AG04450 (cell line): ENCODE measurements around the gene RCAN2. TPM values are rescaled to one million over a fixed set of nuclear protein-coding genes. Genes with fewer than 3 reads are reported as not detected.

Experiments
- CTCF ChIA-PET: fragments of 300-600, 350-600 bp; formaldehyde crosslinking; extraction: SDS; loops from one replicate; lab custom pipeline; 2022; ENCODE audit warnings: antibody characterized with exemption, inconsistent platforms; lab: Charles Lee
- POLR2A ChIA-PET: fragments of 350-600 bp; formaldehyde crosslinking; extraction: SDS; loops from one replicate; lab custom pipeline; 2021; ENCODE audit warnings: antibody characterized with exemption, inconsistent platforms; lab: Yijun Ruan, JAX
- DNase-seq: peaks from one replicate; pipeline ENCODE4 v3.0.0-alpha.2; 2011; ENCODE audit warnings: low read depth, low spot score
- H3K27ac ChIP-seq: one replicate; pipeline ENCODE4 v1.5.1; 2012; ENCODE audit warnings: low read depth, low read length, control low read depth
- H3K27me3 ChIP-seq: one replicate; pipeline ENCODE4 v1.6.0; 2012; ENCODE audit warnings: low read length; ENCODE audit not compliant: control insufficient read depth, insufficient read depth
- H3K4me3 ChIP-seq: 2 replicates; pipeline ENCODE4 v1.5.1; 2011; ENCODE audit warnings: mild to moderate bottlenecking, low read depth, low read length, control low read depth
- H3K9me3 ChIP-seq: 2 replicates; pipeline ENCODE4 v1.5.1; 2012; ENCODE audit warnings: low read length; ENCODE audit not compliant: control insufficient read depth, insufficient read depth
- polyA plus RNA-seq: library from polyadenylated mRNA; depleted of rRNA; stranded (reverse); fragments of >200 nt; gene quantifications from 2 replicates; pipeline ENCODE4 v1.2.3, GENCODE V29; 2011
- TF ChIP-seq, protein P1 (sequence below): IDR thresholded peaks from 2 replicates; pipeline ENCODE4 v1.5.1; 2011; ENCODE audit warnings: low read depth, low read length, control low read depth, inconsistent platforms

The RCAN2 gene
- polyA plus RNA-seq, 1 experiment = 0.11 TPM

DNA sequence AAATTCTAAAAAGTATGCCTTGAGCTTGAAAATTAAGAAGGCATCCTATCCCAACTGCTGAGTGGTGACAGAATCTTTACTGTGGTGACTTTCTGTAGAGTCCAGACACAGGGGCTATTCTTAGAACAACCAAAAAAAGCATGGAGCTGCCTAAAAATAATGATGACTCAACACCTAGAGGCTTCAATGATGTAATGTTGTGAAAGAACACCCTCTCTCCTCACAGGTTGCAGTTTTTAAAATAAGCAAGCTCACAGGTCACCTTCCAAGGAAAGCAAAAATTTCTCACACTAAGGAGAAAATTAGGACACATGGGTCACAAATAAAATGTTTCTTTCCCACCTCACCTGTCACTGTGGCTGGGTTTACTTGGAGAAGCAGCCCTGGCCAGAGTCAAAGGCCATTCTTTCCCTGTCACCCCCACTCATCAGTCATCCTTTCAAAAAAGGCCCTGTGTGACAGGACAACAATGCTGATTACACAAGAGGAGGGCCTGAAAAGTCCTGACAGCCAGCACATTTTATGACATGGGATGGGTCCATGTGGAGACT lies 53.5 kb downstream of the RCAN2 start:
- ChIA-PET CTCF (no interaction called here), POLR2A (no interaction called here)
- DNase-seq = no peak
- Histone ChIP-seq H3K27ac (no peak overlapping the region), H3K27me3 (no peaks in the 10 kb centered on the region), H3K4me3 (no peak overlapping the region), H3K9me3 (no peaks in the 10 kb centered on the region)
- TF ChIP-seq, protein P1, sequence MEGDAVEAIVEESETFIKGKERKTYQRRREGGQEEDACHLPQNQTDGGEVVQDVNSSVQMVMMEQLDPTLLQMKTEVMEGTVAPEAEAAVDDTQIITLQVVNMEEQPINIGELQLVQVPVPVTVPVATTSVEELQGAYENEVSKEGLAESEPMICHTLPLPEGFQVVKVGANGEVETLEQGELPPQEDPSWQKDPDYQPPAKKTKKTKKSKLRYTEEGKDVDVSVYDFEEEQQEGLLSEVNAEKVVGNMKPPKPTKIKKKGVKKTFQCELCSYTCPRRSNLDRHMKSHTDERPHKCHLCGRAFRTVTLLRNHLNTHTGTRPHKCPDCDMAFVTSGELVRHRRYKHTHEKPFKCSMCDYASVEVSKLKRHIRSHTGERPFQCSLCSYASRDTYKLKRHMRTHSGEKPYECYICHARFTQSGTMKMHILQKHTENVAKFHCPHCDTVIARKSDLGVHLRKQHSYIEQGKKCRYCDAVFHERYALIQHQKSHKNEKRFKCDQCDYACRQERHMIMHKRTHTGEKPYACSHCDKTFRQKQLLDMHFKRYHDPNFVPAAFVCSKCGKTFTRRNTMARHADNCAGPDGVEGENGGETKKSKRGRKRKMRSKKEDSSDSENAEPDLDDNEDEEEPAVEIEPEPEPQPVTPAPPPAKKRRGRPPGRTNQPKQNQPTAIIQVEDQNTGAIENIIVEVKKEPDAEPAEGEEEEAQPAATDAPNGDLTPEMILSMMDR = no peak

DNA sequence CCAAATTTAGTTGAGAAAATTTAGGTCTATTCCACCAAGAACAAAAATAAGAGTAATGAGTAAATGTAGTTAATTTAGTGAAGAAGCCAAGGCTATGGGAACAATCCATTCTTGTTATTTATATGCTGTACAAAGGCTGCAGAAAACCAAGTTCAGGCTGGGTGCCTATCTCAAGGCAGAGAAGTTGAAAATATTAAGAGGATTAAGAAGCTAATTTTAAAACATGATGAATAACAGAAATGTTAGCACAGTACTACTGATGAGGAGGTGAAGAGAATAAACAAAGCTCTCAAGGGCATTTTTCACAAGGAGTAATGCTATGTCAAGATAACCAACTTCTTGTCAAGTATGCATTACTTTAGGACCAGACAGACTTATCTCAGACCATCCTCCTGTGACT lies 68.6 kb downstream of the RCAN2 start:
- no peak overlapping the region for H3K4me3 ChIP-seq
- ChIA-PET CTCF (interaction anchor here (0.9 kb wide), 1 partner anchor 333 kb away, joined by 3 read pairs; no protein-coding TSS in a partner anchor), POLR2A (no interaction called here)
- DNase-seq = no peak
- no peak overlapping the region for H3K27ac ChIP-seq
- TF ChIP-seq, protein P1 = no peak
- no peaks in the 10 kb centered on the region for H3K9me3 ChIP-seq
- H3K27me3 ChIP-seq = no peaks in the 10 kb centered on the region

DNA sequence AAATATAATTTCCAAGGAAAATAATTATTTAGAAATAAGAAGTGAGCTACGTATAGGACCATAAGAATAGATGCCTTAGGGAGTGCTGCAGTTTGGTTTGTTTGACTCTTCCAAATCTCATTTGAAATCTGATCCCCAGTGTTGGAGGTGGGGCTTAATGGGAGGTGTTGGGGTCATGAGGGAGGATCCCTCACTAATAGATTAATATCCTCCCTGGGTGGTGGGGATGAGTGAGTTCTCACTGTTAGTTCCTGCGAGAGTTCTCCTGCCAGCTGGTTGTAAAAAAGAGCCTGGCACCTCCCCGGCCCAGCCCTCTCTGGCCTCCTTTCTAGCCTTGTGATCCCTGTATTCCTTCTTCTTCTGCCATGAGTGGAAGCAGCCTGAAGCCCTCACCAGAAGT lies 69.3 kb downstream of the RCAN2 start:
- TF ChIP-seq, protein P1 = no peak
- no peak overlapping the region for H3K27ac ChIP-seq
- CTCF ChIA-PET = no interaction called here
- H3K4me3 ChIP-seq = no peak overlapping the region
- DNase-seq = no peak
- H3K27me3 ChIP-seq = no peaks in the 10 kb centered on the region
- POLR2A ChIA-PET = no interaction called here
- H3K9me3 ChIP-seq = no peaks in the 10 kb centered on the region

DNA sequence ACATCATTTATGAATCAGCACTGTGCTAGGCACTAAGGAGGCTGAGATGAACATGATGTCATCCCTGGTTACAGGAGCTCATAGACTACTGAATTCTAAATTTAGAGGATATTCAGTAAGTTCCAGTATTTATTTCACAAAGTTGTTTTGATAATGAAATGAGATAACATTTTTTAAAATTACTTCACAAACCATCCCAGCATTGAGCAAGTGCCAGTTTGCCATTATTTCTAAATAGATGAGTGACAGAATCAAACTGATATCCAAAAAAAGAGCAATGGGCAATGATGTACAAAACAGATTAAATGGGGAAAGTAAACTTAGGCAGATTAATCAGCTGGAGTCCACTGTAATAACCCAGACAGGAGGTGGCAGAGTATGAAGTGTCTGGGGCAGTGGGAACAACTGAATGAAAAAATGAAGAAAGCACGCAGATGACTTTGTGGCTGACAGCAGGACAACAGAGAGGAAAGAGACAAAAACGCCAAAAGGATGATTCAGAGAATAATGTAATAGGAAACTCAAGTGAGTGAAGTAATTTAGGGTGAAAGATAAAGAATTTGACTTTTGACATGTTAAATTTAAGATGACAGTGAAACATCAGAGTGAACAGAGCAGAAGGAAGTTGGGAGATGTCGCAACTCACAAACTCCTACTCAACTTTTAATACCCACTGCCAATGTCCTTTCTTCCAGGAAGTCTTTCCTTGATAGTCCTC lies 70.2 kb downstream of the RCAN2 start:
- ChIA-PET CTCF (interaction anchor here (0.8 kb wide), 1 partner anchor 71 kb away, joined by 3 read pairs; no protein-coding TSS in a partner anchor), POLR2A (no interaction called here)

DNA sequence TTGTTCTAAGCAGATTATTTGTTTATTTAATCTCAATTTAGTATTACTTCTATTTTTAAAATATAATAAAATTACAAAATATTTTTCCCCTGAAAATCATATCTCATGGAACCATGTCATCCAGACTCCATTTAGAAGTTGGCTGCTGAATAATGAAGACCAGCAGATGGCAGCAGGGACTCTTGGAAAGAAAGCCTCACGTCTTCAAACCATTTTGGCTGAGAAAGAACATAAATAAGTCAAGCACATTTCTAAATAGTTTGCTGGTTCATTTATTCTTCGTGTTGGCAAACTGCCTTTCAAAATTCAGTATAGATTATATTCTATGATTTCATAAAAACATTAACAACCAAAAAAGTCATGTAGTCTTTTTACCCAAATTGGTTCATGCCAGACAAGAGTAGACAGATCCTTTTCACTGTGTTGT lies 71.7 kb downstream of the RCAN2 start:
- TF ChIP-seq, protein P1 = peak; percentile 75
- POLR2A ChIA-PET = no interaction called here
- H3K27me3 ChIP-seq = no peaks in the 10 kb centered on the region
- H3K9me3 ChIP-seq = no peaks in the 10 kb centered on the region
- CTCF ChIA-PET = interaction anchor here (0.7 to 1.5 kb wide), 6 partner anchors 10 to 570 kb away, joined by 3 to 5 read pairs (median 4); no protein-coding TSS in a partner anchor
- peak; percentile 15 for DNase-seq
- no peak overlapping the region for H3K27ac ChIP-seq
- no peak overlapping the region for H3K4me3 ChIP-seq

More for the DNA sequence above, 70.2 kb downstream of the RCAN2 start:
- Histone ChIP-seq H3K4me3 (no peak overlapping the region), H3K27me3 (no peaks in the 10 kb centered on the region), H3K9me3 (no peaks in the 10 kb centered on the region), H3K27ac (no peak overlapping the region)
- TF ChIP-seq, protein P1 = no peak
- no peak for DNase-seq
